Fibroblast of mammary gland (primary cell): ENCODE data around the gene ARHGEF17.

Experiments used
- DNase-seq: peaks from one replicate; pipeline ENCODE4 v3.0.0-alpha.2; 2010; ENCODE audit warnings: low read depth
- H3K4me3 ChIP-seq: 2 replicates; pipeline ENCODE4 v1.5.1; 2011; ENCODE audit warnings: low read depth, mild to moderate bottlenecking, low read length, moderate library complexity; ENCODE audit not compliant: control insufficient read depth
- CTCF ChIP-seq: conservative IDR thresholded peaks from 2 replicates; pipeline ENCODE4 v1.5.1; 2011; ENCODE audit warnings: low read depth, low read length, inconsistent platforms; ENCODE audit not compliant: control insufficient read depth, insufficient read depth

Gene ARHGEF17

GRCh38 chr11:73372375-73372993, 64.4 kb downstream of the ARHGEF17 start:
- H3K4me3 ChIP-seq: no peak overlapping the region
- DNase-seq: no peak
- peak; percentile 21 for TF ChIP-seq CTCF

DNA sequence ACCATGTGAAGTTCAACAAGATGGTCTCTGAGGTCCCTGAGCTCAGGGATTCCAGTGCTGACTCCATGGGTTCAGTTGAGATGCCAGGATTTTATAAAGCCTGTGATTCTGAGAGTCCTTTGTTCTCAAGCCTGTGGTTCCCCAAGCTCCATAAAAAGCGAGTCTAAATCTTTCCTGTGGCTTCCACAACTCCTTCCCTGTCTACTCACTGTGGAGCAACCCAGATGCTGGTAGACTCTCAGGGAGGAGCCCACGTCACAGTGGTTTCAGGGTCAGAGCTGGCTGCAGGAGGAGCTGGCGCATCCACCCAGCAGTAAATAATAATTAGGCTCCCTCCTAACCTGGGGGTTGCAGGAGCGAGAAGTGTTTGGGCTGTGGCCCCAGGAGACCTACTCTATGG, 66.1 kb downstream of the ARHGEF17 start:
- TF ChIP-seq CTCF: no peak
- DNase-seq: no peak

DNA sequence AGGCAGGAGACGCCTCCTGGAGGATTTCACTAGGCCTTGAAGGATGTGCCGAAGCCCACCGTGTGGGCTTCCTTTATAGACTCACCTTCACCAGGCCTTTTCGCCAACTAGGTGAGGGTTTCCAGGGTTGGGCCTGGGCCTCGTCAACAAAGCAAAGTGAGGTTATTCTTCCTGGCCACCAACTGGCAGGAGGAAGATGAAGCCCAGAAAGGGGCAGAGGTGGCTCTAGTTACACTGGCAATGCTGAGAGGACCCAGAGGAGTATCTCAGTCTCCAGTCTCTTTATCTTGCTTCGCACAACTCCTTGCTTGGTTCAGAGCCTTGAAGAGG, 67.7 kb downstream of the ARHGEF17 start:
- no peak overlapping the region for H3K4me3 ChIP-seq
- no peak for TF ChIP-seq CTCF
- no peak for DNase-seq

More for the DNA sequence above, 66.1 kb downstream of the ARHGEF17 start:
- no peak overlapping the region for H3K4me3 ChIP-seq

GRCh38 chr11:73376160-73376802, 68.2 kb downstream of the ARHGEF17 start, which contains the start of gene RELT:
Gene RELT, plus strand, starts transcription at chr11:73376399. Its CDS starts 12,738 bp downstream, at chr11:73389137.
- peak; percentile 53 for TF ChIP-seq CTCF
- peak within 1 kb of the TSS; percentile 70 for H3K4me3 ChIP-seq
- peak; percentile 85 for DNase-seq

DNA sequence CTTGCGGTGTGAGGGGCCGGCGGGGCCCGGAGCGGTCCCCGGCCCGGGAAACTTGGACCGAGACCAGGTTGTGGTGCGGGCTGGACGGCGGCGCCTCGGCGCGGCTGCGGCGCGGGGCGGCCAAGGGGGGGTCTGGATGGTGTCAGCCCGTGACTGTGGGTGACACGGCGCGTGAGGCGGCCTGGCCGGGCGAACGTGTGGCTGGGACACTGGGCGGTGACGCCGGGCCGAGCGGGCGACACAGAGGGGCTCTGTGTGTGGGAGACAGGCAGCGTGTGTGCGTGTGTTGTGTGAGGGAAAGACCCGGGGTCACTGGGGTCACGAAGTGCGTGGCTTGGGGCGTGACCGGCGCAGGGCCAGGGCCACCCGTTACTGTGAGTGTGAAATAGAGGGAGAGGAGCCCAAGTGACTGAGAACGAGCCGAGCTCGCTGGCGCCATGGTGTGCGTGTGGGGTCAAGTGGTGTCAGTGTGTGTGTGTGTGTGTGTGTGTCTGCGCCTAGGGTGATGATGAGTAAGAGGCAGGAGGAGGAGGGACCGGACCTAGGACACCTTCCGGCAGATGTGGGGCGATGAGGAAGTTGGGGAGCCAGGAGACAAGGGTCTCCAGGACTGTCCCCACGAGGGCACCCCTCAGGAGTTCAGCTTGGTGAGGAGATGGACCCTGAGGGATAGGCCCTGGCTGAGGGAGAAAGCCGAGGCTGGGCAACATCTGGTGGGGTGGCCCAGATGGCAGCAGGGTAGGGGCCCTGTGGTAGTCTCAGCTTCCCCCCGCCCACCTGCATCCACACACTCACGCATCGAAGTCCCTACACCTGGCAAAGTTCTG, 68.9 kb downstream of the ARHGEF17 start:
- peak overlapping the region; percentile 70 for H3K4me3 ChIP-seq
- TF ChIP-seq CTCF: no peak
- DNase-seq: peak; percentile 78

DNA sequence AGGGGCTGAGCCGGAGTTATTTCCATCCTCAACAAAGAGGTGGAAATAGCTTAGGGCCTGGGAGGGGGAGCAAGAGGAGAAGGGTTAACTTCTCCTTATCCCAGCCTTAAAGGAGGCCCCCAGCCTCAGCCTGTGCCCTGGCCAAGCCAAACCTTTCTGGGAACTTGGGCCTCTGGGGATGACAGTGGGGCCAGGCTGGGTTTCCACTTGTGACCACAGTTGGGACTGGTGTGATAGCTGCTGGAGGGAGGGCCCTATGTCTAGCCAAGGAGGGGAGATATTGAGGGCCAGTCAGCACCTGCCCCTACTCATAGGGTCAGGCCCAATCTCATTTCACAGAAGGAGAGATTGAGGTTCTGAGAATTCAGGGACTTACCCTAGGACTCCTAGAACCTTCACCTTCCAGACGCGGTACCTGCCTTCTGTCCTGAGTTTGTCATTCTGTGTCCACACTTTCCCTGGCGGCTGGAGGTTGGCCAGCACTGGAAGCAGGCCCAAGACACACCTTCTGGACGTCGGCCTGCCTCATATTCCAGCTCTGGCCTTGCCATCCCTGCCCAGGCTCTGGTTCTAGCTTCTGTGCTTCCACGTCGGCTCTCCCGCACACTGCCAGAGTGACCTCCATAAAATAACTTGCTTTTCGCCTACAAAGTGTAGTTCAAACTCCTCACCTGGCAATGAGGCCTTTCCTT, 71.3 kb downstream of the ARHGEF17 start:
- no peak for TF ChIP-seq CTCF
- no peak for DNase-seq
- H3K4me3 ChIP-seq: no peak overlapping the region
